Measurements from ENCODE around the gene PTPRE.

PTPRE gene

DNA sequence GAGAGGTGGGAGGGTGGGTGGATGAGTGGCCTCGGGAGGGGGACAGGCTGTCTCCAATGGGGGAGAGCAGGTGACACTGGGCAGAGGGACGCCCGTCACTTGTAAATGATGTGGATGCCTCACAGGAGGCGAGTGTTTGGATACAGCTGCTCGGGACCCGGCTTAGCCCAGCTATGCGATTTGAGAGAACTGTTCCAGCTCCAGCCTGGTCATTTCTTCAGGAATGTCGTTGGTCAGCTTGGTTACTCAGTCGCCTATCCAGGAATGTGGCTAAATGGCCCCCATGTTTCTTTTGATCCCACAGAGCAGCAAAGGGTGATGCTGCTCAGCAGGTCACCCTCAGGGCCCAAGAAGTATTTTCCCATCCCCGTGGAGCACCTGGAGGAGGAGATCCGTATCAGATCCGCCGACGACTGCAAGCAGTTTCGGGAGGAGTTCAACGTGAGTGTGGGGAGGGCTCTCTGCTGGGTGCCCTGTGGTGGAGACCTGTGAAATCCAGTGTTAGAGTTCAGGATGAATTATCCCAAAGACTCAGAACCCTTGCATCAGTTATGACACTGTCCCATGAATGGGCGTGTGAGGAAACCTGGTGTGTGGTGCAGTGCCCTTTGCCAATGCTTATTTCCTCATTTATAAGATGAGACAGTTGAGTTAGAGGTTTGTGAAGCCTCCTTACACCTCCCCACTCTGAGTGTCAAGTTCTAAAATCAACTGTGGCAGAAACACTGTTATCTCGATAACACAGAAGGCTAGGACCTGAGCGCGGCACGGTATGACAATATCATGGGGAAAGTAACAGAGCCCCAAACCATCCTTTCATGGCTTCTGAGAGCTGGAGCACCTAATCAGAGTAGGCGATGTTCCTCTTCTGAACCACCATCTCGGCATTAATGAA, 142.6 kb downstream of the PTPRE start:
- no peak for FAIRE-seq

- no peak for FAIRE-seq
Measured at GRCh38 chr10:128050121-128050516, 143.2 kb downstream of the PTPRE start.

GRCh38 chr10:128050936-128051335, 144.0 kb downstream of the PTPRE start:
- no peak for FAIRE-seq

DNA sequence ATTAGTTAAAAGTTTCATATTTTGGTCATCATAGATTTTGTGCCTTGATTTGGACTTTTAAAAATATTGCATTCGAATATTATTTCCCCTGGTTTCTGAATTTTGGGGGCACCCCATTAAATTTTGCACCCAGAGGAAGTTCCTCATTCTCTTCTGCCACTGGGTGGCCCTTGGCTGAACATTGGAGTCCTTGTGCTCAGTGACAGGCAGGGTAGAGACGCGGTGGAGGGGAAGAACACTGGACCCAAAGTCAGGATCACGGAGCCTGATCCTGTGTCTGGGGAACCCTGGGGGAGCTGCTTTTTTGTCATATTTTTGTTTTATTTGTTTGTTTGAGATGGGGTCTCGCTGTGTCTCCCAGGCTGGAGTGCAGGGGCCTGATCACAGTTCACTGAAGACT, 144.6 kb downstream of the PTPRE start:
- no peak for FAIRE-seq

DNA sequence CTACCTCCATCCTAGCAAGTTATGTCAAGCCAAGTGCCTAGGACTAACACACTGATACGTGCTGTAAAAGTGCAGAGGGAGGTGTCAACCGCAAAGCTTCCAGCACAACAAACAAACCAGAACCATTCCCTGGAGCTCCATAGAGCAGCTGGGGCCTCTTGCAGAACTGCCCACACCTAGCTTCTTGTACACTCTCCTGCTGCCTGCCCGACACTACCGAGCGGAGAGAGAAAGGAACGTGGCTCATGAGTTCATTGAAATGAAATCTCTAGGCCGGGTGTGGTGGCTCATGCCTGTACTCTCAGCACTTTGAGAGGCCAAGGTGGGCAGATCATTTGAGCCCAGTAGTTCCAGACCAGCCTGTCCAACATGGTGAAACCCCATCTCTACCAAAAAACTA, 145.8 kb downstream of the PTPRE start:
- FAIRE-seq: no peak

GRCh38 chr10:128053356-128053755, 146.5 kb downstream of the PTPRE start:
- no peak for FAIRE-seq

DNA sequence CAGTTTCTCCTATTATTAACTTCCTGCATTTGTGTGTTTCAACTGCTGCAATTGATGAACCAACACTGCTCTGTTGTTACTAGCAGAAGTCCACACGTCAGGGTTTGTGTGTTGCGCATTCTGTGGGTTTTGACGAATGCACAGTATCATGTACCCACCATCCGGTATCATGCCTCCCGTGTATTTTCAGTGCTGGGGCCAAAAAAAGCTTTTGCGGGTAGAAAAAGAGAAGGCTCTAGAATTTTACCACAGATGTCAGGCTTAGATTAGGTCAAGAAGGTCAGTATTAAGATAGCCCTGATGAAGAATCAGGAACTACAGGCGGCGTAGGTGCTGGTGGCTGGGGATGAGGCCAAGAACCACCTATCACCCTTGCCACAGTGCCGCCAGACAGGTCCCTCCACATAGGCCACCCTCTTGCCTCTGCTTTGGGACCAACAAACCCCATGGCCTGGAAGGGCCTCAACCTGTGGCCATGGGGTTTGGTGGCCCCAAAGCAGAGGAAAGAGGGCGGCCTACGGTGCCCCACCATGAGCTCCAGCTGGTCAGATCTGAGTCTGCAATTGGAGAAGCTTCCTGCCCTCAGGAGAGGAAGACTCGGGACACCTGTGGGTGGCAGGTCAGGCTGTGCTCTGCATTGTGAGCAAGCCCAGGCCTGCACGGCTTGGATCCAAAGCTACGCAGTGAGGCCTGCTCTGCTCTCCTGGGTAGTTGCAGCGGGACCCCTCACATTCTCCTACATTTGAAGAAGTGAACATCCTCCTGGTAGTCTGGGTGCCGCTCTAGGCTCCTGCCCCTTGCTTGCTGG, 147.5 kb downstream of the PTPRE start:
- FAIRE-seq: no peak

DNA sequence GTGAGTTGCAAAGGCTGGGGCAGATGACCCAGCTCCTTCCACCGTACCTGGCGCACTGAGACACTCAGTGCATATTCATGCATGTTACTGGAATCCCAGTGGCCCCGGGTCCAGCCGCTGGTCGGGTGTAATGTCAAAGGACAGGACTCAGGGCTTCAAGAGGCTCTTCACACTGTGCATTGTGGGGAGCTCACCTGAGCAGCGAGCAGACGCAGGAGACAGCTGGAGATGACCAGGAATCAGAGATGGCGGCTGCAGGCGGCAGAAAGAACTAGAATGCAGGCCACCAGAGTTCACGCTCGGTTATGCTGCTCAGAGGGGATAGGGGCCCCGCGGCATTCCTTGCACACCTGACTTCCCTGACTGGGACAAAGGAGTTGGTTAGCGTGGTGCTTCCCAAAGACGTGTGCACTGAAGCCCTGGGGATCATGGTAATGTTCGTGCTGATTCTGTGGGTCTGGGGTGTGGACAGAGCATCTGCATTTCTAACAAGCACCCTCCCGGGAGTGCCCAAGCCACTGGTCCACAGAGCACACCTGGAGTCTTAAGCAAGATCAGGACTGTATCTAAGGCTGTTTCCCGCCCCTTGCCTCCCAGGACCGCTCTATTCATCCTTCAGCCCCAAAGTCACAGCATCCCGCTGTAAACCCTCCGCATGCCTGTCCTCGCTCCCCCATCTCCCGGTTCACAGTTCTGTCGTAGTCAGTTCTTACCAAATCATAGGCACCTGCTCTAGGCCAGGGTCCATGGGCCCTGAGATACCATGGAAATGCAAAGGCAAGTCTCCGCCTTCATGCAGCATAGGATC, 148.4 kb downstream of the PTPRE start:
- FAIRE-seq: no peak

DNA sequence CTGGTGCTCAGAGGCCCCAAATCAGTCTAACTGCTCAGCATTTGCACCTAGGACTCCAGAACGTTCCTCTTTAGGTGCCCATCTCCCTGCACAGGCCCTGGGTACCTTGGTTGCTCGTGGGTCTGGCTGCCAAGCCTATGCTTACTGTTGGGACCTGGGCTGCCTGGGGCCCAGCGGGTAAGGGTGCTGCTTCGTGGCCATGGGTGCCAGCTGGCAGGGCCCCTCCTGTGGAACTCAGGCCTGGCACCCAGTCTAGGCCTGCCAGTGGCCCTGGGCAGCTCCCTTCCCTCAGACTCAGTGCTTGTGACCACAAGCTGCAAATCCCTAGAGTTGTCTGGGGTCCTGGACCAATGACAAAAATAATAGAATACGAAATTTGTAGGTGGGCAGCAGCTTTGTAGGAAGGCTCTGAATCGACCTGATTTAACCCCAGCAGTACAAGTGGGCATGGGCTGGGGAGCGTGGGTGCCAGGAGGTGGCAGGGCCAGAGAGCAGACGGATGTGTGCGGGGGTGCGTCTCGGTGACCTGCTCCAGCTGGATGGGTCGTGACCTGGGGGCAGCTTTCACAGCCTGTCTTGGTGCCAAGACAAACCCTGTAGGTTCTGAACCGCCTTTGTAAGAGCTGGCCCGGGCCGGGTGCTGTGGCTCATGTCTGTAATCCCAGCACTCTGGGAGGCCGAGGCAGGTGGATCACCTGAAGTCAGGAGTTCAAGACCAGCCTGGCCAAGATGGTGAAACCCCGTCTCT, 149.6 kb downstream of the PTPRE start:
- FAIRE-seq: no peak

GRCh38 chr10:128058106-128058749, 151.3 kb downstream of the PTPRE start:
- no peak for FAIRE-seq

DNA sequence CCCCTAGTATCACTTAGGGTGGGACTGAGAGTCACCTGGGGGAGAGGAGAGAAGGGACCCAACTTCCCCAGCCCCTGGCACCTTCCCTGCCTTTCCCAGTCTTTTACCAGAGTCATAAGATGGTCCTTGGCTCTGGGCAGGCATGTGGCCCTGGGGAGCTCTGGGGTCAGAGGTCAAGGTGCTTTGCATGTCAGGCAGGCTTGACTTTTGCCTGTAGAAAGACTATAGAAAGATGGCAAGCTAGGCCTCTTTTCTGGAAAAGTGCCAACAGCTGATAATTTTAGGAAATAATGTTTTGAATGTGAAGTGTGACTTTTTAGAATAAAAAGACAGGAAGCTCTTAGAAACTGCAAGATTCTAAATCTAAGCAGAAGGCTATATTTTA, 151.8 kb downstream of the PTPRE start:
- no peak for FAIRE-seq

DNA sequence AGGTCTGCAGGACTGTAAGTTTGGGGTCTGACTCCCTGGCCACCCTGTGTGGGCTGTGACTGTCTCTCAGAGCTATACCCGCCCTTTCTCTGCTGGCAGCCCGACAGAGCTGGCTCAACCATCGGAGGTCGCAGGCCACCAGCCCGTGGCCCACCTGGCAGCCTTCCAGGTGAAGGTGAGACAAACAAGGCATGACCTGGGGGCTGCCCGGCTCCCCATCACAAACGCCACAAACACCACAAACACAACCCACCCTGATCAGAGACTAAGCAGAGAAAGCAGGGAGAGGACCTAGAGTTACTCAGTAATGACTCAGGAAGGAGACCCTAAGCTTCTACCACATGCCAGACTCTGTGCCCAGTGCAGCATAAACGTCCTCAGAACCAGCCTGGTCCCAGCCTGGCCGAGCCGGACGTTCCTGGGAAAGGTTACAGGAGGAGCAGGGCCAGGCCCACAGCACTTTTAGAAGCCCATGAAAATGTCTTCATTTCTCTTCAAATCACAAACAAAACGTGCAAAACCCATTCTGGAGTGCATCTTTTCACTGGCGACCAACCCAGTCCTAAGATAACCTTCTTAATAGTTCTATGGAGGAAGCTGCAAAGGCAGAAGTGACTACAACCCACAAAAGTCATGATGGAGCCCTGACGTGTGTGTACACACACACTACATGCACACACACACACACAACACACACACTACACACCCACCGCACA, 152.5 kb downstream of the PTPRE start:
- FAIRE-seq: no peak

DNA sequence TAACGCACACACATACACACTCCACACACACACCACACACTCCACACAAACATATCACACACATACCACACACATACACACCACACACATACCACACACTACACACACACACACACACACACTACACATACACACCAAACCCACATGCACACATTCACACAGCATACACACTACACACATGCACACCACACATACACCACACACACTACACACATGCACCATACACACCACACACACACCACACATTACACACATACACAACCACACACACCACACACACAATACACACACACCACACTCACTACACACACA, 153.0 kb downstream of the PTPRE start:
- no peak for FAIRE-seq

DNA sequence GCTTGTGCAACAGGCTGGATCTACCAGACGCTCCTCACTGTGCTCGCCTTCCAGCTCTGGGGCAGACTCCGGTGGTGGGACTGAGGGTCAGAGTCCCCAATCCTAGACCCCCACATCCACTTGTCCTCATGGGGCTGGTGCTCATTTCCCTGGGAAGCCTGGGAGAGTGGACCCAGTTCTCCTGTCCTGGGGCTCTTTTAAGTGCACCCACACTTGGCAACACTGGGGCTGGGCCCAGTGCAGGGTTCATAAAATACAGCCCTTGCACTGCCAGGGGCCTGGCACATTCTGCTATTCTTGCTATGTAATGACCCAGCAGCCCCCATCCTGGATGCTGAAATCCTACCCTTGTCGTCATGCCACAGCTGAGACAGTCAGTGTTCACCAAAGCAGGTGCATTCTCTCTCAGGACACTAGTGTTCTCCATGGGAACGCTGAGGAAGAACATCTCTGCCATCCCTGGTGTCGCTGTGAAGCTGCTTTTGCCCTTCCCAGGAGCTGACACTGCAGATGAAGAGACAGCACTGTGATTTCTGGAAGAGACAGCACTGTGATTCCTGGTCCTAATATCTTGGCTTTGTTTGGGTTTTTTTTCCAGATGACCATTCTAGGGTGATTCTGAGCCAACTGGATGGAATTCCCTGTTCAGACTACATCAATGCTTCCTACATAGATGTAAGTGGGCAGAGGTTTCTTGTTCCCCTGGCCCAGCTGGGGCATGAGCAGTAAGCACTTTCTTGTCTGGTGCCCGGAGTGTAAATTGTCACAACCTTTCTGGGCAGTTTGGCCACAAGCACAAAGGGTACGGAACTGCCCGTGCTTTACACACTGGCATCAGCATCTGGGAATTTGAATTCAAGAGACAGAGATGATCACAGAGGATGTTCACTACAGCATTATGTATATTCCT, 153.7 kb downstream of the PTPRE start:
- FAIRE-seq: no peak

- FAIRE-seq: no peak
Measured at GRCh38 chr10:128061306-128062300, 154.7 kb downstream of the PTPRE start.

- no peak for FAIRE-seq
Measured at GRCh38 chr10:128062331-128062880, 155.5 kb downstream of the PTPRE start.

DNA sequence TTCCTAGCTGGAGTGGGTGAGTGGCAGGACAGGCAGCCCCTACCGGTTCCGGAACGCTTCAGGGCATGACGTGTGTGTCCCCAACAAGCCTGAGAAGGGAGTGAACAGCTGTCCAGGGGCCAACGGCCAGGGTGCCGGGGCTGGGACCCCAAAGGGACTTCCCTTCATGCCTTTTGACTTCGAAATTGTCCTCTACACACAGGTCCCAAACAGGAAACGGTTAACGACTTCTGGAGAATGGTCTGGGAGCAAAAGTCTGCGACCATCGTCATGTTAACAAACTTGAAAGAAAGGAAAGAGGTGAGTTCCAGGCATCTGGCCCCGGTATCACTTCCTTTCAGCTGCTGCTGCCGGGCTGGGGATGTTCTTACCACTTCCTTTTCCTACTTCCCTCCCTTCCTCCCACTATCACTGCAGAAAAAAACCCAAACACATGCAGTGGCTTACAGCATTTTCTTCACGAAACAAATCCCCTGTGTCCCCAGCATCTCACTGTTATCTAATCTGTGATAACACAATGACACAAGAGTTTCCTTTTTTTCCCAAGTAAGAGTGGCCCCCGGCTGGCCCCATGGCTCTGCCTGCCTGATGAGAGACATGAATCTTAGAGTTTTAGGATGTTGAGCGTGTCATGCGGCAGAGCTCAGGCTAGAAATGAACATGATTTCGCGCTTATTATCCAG, 156.1 kb downstream of the PTPRE start:
- FAIRE-seq: no peak

- no peak for FAIRE-seq
Measured at GRCh38 chr10:128063736-128064107, 156.8 kb downstream of the PTPRE start.
